Parathyroid adenoma (tissue), 2 donors: ENCODE measurements around the gene FXR2.

Experiments used
- H2AFZ ChIP-seq: fragments of 300-600 bp; sonication (generic); one replicate; pipeline ENCODE4 v1.7.0; 2017; ENCODE audit warnings: antibody characterized with exemption, mild to moderate bottlenecking
- H3K27ac ChIP-seq: fragments of 300-600 bp; sonication (generic); one replicate; pipeline ENCODE4 v1.7.0; 2017
- H3K27me3 ChIP-seq: fragments of 300-600 bp; sonication (generic); one replicate; pipeline ENCODE4 v1.7.0; 2017; ENCODE audit warnings: low read length; ENCODE audit not compliant: control insufficient read depth, insufficient read depth
- H3K36me3 ChIP-seq: fragments of 300-600 bp; sonication (generic); one replicate; pipeline ENCODE4 v1.7.0; 2017; ENCODE audit warnings: low read length; ENCODE audit not compliant: control insufficient read depth, insufficient read depth
- H3K4me1 ChIP-seq: fragments of 300-600 bp; sonication (generic); one replicate; pipeline ENCODE4 v1.7.0; 2017; ENCODE audit warnings: control low read depth
- H3K4me2 ChIP-seq: fragments of 300-600 bp; sonication (generic); one replicate; pipeline ENCODE4 v1.7.0; 2017; ENCODE audit warnings: low read length
- H3K4me3 ChIP-seq: fragments of 300-600 bp; sonication (generic); one replicate; pipeline ENCODE4 v1.7.0; 2017; ENCODE audit warnings: low read depth, low read length
- H3K79me2 ChIP-seq: fragments of 300-600 bp; sonication (generic); one replicate; pipeline ENCODE4 v1.7.0; 2017; ENCODE audit warnings: control low read depth
- H3K9ac ChIP-seq: fragments of 300-600 bp; sonication (generic); one replicate; pipeline ENCODE4 v1.7.0; 2017; ENCODE audit warnings: mild to moderate bottlenecking
- H3K9me3 ChIP-seq: fragments of 300-600 bp; sonication (generic); one replicate; pipeline ENCODE4 v1.7.0; 2017; ENCODE audit warnings: low read length; ENCODE audit not compliant: control insufficient read depth
- TF ChIP-seq, protein P1 (sequence below): fragments of 300-600 bp; sonication (generic); IDR thresholded peaks from one replicate; pipeline ENCODE4 v1.7.0; 2017; ENCODE audit warnings: antibody characterized with exemption, mild to moderate bottlenecking
- donor health status: primary hyperparathyroidism.

Gene FXR2

DNA sequence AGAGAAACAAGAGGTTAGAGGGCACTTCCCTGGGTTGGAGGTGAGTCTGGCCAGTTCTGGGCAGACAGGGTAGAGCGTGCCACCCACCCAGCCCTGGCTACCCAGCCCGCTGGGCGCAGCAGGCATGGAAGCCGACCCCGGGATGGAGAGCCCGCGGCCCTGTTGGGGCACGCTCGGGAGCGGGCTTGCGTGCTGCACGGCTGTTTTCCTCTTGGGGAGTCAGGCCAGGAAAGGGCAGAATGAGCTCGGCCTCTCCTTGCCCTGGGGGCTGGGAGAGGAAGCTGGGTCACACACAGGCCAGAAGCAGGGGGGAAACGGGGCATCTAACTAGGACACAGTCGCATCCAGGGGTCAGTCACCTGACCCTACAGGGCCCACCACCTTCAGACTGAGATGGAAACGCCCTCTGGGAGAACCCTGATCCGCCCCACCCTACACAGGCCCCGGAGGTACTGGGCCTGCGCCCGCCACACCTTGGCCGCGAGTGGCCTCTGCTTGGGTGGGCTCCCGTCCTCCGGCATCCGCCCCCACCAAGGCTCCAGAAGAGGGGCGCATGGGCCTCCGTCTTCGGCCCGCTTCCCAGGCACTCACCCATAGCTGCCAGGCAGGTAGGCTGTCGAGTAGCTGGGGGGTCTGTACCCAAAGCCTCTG is 26.0 kb downstream of the FXR2 start:
- H3K4me3 ChIP-seq: no peak overlapping the region
- peaks cover 7% of the 10 kb centered on the region for H3K79me2 ChIP-seq
- no peaks in the 10 kb centered on the region for H3K36me3 ChIP-seq
- no peak overlapping the region for H3K9ac ChIP-seq
- H3K4me2 ChIP-seq: no peak overlapping the region
- TF ChIP-seq, protein P1, sequence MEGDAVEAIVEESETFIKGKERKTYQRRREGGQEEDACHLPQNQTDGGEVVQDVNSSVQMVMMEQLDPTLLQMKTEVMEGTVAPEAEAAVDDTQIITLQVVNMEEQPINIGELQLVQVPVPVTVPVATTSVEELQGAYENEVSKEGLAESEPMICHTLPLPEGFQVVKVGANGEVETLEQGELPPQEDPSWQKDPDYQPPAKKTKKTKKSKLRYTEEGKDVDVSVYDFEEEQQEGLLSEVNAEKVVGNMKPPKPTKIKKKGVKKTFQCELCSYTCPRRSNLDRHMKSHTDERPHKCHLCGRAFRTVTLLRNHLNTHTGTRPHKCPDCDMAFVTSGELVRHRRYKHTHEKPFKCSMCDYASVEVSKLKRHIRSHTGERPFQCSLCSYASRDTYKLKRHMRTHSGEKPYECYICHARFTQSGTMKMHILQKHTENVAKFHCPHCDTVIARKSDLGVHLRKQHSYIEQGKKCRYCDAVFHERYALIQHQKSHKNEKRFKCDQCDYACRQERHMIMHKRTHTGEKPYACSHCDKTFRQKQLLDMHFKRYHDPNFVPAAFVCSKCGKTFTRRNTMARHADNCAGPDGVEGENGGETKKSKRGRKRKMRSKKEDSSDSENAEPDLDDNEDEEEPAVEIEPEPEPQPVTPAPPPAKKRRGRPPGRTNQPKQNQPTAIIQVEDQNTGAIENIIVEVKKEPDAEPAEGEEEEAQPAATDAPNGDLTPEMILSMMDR: no peak
- no peaks in the 10 kb centered on the region for H3K27me3 ChIP-seq
- peaks cover 9% of the 10 kb centered on the region for H3K4me1 ChIP-seq
- H2AFZ ChIP-seq: peak overlapping the region; percentile 81
- no peaks in the 10 kb centered on the region for H3K9me3 ChIP-seq
- no peak overlapping the region for H3K27ac ChIP-seq

DNA sequence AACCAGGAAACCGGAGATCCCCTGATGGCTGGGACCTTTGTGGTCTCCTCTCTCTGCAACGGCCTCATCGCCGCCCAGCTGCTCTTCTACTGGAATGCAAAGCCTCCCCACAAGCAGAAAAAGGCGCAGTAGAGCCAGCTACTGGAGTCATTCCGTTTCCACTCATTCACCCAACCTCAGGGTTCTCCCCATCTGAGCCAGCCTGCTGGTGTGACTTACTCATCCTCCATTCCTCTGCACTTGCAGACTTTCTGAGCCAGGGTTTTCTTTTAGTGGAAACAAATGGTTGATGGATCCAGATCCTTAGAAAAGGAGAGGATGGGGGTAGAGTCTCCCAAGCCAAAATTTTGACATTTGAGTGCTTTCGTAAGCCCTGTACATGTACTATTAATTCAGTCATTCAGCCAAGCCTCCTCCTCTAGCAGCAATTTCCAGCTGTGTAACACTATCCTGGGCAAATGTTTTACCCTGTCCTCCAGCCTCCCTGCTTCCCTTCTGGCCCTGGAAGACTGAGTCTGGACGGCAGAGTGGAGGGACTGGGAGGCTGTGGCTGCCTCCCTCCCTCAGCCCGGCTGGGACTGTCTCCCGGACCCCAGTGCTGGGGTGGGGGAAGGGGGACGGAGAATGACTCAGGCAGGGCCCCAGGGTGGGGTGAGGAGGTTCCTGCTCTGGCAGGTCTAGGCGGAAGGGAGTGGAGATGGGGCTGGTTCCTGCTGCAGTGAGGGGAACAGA is 27.1 kb downstream of the FXR2 start:
- no peak overlapping the region for H3K9ac ChIP-seq
- H2AFZ ChIP-seq: no peak overlapping the region
- no peaks in the 10 kb centered on the region for H3K36me3 ChIP-seq
- no peaks in the 10 kb centered on the region for H3K9me3 ChIP-seq
- peaks cover 15% of the 10 kb centered on the region for H3K79me2 ChIP-seq
- no peak overlapping the region for H3K4me2 ChIP-seq
- H3K27ac ChIP-seq: peak overlapping the region; percentile 49
- H3K4me1 ChIP-seq: peaks cover 17% of the 10 kb centered on the region
- H3K27me3 ChIP-seq: no peaks in the 10 kb centered on the region
- TF ChIP-seq, protein P1: no peak
- H3K4me3 ChIP-seq: no peak overlapping the region

DNA sequence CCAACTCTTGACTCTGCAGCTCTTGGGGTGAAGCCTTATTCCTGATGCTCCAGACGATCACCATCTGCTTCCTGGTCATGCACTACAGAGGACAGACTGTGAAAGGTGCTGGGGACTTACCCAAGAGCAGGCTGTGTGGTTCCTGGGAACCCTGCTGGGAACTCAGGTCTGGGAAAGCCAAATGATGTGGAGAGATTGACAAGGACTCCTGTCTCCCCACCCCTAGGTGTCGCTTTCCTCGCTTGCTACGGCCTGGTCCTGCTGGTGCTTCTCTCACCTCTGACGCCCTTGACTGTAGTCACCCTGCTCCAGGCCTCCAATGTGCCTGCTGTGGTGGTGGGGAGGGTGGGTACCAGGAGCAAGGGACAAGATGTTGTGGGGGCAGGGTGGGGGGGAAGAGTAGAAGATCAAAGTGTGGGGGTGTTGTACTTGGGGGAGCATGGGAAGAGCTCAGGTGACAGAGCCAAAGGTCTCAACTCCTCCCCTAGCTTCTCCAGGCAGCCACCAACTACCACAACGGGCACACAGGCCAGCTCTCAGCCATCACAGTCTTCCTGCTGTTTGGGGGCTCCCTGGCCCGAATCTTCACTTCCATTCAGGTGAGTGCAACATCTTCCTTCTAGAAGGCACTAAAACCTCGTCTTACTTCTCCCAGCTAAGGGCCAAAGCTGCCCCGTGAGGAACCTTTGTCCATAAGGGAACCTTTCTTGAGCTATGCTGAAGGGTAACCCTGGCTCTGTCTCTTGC is 27.9 kb downstream of the FXR2 start:
- H2AFZ ChIP-seq: no peak overlapping the region
- H3K4me2 ChIP-seq: no peak overlapping the region
- no peaks in the 10 kb centered on the region for H3K27me3 ChIP-seq
- peaks cover 16% of the 10 kb centered on the region for H3K79me2 ChIP-seq
- H3K36me3 ChIP-seq: no peaks in the 10 kb centered on the region
- no peak overlapping the region for H3K9ac ChIP-seq
- no peak overlapping the region for H3K4me3 ChIP-seq
- peak overlapping the region; percentile 49 for H3K27ac ChIP-seq
- H3K9me3 ChIP-seq: no peaks in the 10 kb centered on the region
- TF ChIP-seq, protein P1: peak; percentile 52
- H3K4me1 ChIP-seq: peaks cover 19% of the 10 kb centered on the region

DNA sequence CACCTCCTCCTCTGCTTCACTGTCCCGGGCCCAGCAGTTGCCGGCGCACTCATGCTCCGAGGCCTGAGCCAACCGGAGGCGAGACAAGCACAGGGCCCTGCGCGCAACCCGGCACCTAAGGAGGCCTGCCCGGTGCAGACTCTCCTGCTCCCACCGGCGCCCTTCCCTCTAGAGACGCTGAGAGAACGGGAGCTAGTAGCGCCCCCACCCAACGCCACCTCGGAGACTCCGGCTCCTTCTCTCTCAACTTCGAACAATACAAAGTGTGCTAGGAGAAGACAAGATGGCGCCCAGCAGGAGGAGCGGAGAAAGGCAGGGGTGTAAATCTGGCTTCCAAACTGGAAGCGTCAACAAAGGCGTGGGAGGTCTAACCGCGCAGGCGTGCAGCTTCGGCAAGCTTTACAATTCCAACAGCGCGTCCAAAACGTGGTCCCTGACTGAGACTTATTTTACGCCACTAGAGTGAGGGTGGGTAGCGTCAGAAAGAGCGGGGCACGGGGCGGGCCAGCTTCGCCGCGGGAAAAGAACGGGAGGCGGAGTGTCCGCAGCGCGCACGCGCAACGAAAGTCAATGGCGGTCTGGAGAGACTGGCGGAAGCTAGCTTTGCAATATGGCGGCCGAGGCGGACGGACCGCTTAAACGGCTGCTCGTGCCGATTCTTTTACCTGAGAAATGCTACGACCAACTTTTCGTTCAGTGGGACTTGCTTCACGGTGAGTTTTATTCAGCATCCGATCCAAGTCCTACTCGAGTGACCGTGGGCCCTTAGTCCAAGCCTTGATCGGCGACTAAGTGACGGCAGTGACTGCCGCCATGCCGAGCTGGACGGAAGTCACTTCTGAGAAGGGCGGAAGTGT is 31.2 kb downstream of the FXR2 start, which contains the start of gene MPDU1:
MPDU1 (plus strand) TSS at position 600 of the 857 bp plus-strand sequence; CDS start at position 611, 11 bp downstream.
- H3K79me2 ChIP-seq: peaks cover 16% of the 10 kb centered on the region
- TF ChIP-seq, protein P1: no peak
- no peaks in the 10 kb centered on the region for H3K27me3 ChIP-seq
- peak within 1 kb of the TSS; percentile 96 for H3K27ac ChIP-seq
- H2AFZ ChIP-seq: peak within 1 kb of the TSS; percentile 90
- peak within 1 kb of the TSS; percentile 97 for H3K4me3 ChIP-seq
- H3K9me3 ChIP-seq: no peaks in the 10 kb centered on the region
- H3K9ac ChIP-seq: peak within 1 kb of the TSS; percentile 16
- no peaks in the 10 kb centered on the region for H3K36me3 ChIP-seq
- H3K4me2 ChIP-seq: peak within 1 kb of the TSS; percentile 100
- peaks cover 16% of the 10 kb centered on the region for H3K4me1 ChIP-seq
